Measurements from ENCODE around the gene DNLZ.

- TF ChIP-seq CTCF (IDR thresholded peaks at IDR 0.05; ENCODE audit: insufficient read depth, low read length, poor library complexity, severe bottlenecking) (no peak), EZH2phosphoT487 (conservative IDR thresholded peaks at IDR 0.05; ENCODE audit: low read length) (no peak)
These were observed 14.8 kb upstream of the DNLZ start for GRCh38 chr9:136378170-136379002.
